Adrenal gland (tissue), 5 donors: Measurements from ENCODE around the gene RPTOR.

Source experiments
- CTCF ChIP-seq, 6 experiments: fragments of 450-650 bp in 4 of 6; fragments of 200-600 bp in 2 of 6; sonication (generic) in 1 of 6; IDR thresholded peaks; 1 replicate in 5 of 6; 2 replicates in 1 of 6; pipeline versions ENCODE4 v1.5.1 to v1.8.0; 2016 to 2021; ENCODE audit warnings: antibody characterized with exemption in 6 of 6, mild to moderate bottlenecking in 2 of 6, moderate library complexity in 1 of 6
- POLR2A ChIP-seq, 2 donors: fragments of 450-650 bp; IDR thresholded peaks; one replicate each; pipeline ENCODE4 v1.6.1; 2017; ENCODE audit warnings: antibody characterized with exemption in 2 of 2, mild to moderate bottlenecking in 2 of 2, moderate library complexity in 1 of 2
- donor health status: DM: no; HTN: no; CAD: no.

- no peak for TF ChIP-seq CTCF (IDR thresholded peaks at IDR 0.05)
- TF ChIP-seq POLR2A (IDR thresholded peaks at IDR 0.05) = no peak
Observed at GRCh38 chr17:80655608-80656007, 111.0 kb downstream of the RPTOR start.
